Astrocyte of the cerebellum (primary cell): Measurements from ENCODE around the gene IP6K3.

Source experiments
- DNase-seq: peaks from one replicate; pipeline ENCODE4 v3.0.0-alpha.2; 2011; ENCODE audit warnings: low read depth
- H3K4me3 ChIP-seq: 2 replicates; pipeline ENCODE4 v1.5.1; 2011; ENCODE audit warnings: mild to moderate bottlenecking, low read depth, low read length, moderate library complexity
- in situ Hi-C: cut with HindIII; loops from 2 replicates; pipeline ENCODE4 v1.10.0; 2017; ENCODE audit warnings: low sequenced_read_pairs
- TF ChIP-seq, protein P1 (sequence below): IDR thresholded peaks from 2 replicates; pipeline ENCODE4 v1.5.1; 2012; ENCODE audit warnings: low read length, low read depth, moderate library complexity, mild to moderate bottlenecking; ENCODE audit errors: missing control alignments

IP6K3 gene

DNA sequence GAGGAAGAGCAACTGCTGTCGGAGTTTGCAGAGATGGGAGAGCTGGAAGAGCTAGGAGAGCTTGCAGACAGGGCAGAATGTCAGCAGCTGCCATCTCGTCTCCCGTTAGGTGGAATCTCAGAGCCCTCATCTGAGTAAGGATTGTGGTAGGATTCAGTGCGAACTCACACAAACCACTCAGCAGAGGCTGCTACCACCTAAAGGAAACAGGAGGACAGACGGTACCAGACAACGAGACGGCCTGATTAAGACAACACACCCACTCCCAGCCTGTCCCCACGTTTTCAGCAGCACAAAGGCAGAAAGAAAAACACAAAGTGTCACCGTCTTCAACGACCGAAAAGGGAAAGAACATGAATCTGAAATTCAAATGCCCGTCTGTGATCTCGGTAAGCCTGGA lies 38.1 kb upstream of the IP6K3 start:
- TF ChIP-seq, protein P1, sequence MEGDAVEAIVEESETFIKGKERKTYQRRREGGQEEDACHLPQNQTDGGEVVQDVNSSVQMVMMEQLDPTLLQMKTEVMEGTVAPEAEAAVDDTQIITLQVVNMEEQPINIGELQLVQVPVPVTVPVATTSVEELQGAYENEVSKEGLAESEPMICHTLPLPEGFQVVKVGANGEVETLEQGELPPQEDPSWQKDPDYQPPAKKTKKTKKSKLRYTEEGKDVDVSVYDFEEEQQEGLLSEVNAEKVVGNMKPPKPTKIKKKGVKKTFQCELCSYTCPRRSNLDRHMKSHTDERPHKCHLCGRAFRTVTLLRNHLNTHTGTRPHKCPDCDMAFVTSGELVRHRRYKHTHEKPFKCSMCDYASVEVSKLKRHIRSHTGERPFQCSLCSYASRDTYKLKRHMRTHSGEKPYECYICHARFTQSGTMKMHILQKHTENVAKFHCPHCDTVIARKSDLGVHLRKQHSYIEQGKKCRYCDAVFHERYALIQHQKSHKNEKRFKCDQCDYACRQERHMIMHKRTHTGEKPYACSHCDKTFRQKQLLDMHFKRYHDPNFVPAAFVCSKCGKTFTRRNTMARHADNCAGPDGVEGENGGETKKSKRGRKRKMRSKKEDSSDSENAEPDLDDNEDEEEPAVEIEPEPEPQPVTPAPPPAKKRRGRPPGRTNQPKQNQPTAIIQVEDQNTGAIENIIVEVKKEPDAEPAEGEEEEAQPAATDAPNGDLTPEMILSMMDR, result no peak
- H3K4me3 ChIP-seq, result no peak overlapping the region
- DNase-seq, result no peak
- in situ Hi-C loops, result no loop called here

DNA sequence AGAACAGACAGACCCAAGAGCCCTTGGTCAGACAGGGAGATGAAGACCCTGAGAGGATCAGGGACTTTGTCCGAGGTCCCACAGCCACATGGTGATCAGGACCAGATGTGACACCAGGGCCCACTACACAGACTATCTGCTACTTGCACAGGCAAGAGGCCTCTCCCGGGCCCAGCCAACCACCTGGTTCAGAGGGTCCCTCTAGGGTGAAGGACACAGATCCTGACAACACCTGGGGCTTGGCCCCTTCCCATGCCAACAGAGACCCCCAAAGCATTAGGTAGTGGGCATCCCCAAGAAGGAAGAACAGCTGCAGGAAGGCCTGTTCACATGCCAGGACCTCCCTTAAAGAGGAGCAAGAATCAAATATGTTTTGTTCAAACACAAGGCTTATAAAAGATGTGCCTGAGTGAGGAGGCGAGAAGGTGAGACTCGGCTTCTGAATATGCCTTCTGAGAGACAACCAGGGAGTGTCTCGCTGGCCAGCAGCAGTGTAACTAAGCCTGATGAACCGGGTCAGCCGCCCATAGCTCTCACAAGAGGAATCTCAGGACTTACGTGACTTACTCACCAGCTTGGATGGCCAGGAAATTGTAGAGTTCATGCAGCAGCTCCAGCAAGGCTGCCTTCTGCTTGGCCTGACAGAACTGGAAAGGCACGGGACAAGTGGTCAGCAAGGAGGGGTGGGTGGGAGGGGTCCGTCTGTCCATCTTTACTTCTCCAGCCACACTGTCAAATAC lies 37.2 kb upstream of the IP6K3 start:
- no peak for DNase-seq
- TF ChIP-seq, protein P1, result no peak
- H3K4me3 ChIP-seq, result no peak overlapping the region
- in situ Hi-C loops, result no loop called here

DNA sequence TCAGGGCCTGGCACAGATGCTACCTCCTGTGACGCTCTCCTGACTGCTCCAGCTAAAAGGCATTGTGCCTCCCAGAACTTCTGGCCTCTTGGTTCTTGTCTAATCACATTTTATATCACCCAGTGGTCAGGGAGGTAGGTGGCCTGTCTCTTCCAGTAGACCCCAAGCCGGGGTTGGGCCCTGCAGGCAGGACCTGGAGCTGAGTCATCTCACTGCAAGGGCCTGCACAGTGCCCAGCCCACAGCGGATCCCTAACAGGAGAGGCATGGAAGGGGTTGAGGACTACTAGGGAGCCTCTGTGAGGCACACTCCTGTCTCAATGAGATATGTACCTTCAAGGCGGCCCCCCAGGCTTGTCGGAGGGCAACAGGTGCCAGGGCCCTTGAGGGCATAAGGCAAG lies 35.9 kb upstream of the IP6K3 start:
- DNase-seq, result no peak
- TF ChIP-seq, protein P1, result no peak
- in situ Hi-C loops, result no loop called here
- H3K4me3 ChIP-seq, result no peak overlapping the region

DNA sequence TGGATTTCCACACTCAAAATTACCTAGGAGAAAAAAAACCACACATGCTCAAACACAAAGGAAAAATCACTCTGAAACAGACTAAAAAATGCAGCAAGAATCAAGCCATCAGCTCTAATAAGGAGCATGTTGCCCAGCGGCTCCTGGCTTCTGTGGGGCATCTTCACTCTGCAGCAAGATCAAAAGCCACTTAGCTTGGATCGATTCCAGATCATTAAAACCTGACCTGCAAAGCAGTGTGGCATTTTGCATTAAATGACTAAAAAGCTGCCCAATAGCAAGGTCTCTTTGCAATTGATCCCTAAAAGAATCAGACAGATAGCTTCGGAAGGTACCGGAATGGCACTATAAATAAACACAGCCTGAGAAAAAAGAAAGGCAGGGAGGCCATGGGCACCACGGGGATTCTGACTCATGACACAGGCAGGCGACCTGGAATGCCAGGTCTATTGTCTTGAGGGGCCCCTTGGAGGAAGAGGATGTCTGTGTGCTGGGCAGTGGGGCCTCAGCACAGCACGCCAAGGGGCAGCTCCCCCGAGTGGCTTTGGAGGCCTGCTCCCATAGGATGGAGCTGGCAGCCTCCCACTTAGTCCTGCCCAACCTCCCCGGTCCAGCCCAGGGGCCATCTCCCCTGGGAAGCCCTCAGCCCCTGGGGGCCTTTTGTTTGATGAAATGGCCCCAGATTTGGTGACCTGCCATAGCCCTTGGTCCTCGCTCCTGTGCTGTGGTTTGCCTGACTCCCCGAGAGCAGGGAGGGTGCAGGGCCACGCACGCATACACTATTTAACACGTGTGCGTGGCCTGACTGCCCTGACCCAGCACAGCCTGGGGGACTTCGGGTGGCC lies 34.6 kb upstream of the IP6K3 start:
- in situ Hi-C loops, result no loop called here
- peak; percentile 66 for DNase-seq
- TF ChIP-seq, protein P1, result no peak

DNA sequence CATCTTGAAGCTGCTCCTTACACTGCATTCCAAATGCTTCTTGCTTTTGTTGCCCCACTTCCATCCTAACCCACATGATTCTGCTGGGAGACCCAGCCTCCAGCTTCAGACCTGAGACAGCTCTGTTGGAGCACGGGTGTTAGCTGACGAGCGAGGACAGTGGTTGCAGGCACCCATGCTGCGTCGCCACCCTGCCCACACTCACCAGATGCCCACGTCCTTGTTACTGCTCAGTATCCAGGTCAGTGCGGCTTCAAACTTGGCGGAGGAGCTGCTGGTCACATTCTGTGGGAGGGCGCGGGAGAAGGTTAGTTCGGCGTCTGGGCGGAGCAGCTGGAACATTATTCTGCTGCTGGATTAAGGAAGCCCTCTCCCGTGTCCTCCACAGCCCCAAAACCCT lies 33.2 kb upstream of the IP6K3 start:
- in situ Hi-C loops, result no loop called here
- no peak for DNase-seq

More for the DNA sequence above, 34.6 kb upstream of the IP6K3 start:
- H3K4me3 ChIP-seq, result no peak overlapping the region

DNA sequence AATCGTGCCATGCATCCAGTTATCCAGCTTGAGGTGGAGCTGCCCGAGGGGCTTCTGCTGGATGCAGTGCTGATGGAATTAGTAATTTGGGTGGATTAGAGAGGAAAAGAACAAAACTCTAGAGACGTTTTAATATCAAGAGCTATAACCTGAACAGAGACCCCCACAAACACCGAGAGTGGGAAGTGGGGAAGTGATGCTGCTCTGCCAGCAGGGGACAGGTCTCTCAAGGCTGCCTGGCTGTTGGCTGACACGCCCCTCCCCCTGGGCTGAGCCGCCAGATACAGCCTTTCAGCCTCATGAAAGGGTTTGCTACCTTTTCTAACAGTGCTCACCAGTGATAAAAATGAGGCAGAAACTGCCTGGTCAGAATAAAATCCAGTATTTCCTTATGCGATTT lies 32.6 kb upstream of the IP6K3 start:
- DNase-seq, result no peak
- TF ChIP-seq, protein P1, result peak; percentile 6
- no peak overlapping the region for H3K4me3 ChIP-seq
- in situ Hi-C loops, result no loop called here

More for the DNA sequence above, 33.2 kb upstream of the IP6K3 start:
- TF ChIP-seq, protein P1, result no peak
- H3K4me3 ChIP-seq, result no peak overlapping the region
